HCT116 (cell line): ENCODE data around the gene MAML1.

Experiments
- EZH2 ChIP-seq: fragments of 200-600 bp; sonication (generic); IDR thresholded peaks from 2 replicates; pipeline ENCODE4 v1.6.1; 2017; ENCODE audit warnings: antibody characterized with exemption, mixed run types
- POLR2A ChIP-seq: IDR thresholded peaks from 2 replicates; pipeline ENCODE4 v1.7.0; 2011; ENCODE audit warnings: borderline replicate concordance; ENCODE audit not compliant: insufficient read depth, insufficient read length; ENCODE audit errors: extremely low read depth
- TF ChIP-seq, protein P1 (sequence below), 3 experiments: fragments of 200-600 bp in 1 of 3; sonication (generic) in 1 of 3; IDR thresholded peaks in 2 of 3; conservative IDR thresholded peaks in 1 of 3; 2 replicates each; pipeline ENCODE4 v1.5.1; 2012 to 2017; ENCODE audit warnings: low read depth in 2 of 3, low read length in 2 of 3, antibody characterized with exemption in 1 of 3, borderline replicate concordance in 1 of 3, control low read depth in 1 of 3, mild to moderate bottlenecking in 1 of 3, mixed read lengths in 1 of 3, mixed run types in 1 of 3, moderate library complexity in 1 of 3; ENCODE audit not compliant: insufficient read depth in 1 of 3
- TF ChIP-seq, protein P2 (sequence below): IDR thresholded peaks from 2 replicates; pipeline ENCODE4 v1.6.1; 2012

DNA sequence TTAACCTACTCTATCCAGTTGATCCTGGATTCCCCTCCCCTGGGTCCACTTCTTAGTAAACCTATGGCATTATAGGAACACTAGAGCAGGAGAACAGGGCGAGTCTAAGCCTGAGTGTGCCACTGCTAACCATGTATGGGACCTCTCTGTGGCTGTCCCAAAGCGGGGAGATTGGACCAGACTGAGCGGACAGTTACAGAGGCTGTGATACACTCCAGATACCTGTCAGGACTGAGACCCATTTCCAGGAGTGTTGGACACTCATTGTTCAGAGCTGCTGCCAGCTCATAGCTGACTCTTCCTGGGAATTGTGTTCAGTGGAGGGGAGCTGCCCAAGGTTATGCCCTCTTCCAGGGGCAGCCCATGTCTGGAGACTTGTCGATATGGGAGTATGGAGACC, 49.2 kb downstream of the MAML1 start:
- no peak for TF ChIP-seq POLR2A
- TF ChIP-seq, protein P1, sequence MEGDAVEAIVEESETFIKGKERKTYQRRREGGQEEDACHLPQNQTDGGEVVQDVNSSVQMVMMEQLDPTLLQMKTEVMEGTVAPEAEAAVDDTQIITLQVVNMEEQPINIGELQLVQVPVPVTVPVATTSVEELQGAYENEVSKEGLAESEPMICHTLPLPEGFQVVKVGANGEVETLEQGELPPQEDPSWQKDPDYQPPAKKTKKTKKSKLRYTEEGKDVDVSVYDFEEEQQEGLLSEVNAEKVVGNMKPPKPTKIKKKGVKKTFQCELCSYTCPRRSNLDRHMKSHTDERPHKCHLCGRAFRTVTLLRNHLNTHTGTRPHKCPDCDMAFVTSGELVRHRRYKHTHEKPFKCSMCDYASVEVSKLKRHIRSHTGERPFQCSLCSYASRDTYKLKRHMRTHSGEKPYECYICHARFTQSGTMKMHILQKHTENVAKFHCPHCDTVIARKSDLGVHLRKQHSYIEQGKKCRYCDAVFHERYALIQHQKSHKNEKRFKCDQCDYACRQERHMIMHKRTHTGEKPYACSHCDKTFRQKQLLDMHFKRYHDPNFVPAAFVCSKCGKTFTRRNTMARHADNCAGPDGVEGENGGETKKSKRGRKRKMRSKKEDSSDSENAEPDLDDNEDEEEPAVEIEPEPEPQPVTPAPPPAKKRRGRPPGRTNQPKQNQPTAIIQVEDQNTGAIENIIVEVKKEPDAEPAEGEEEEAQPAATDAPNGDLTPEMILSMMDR (IDR thresholded peaks at IDR 0.05 in 2 of 3, conservative IDR thresholded peaks at IDR 0.05 in 1 of 3; ENCODE audit: borderline replicate concordance in 1 of 3, insufficient read depth in 1 of 3, low read depth in 2 of 3, low read length in 2 of 3): no peak
- TF ChIP-seq, protein P2, sequence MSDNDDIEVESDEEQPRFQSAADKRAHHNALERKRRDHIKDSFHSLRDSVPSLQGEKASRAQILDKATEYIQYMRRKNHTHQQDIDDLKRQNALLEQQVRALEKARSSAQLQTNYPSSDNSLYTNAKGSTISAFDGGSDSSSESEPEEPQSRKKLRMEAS: no peak
- TF ChIP-seq EZH2: no peak
